Measurements from ENCODE around the gene PEX3. TPM values are rescaled to one million over a fixed set of nuclear protein-coding genes. Genes with fewer than 3 reads are reported as not detected.
A peak's percentile ranks its signal among the peaks of the same experiment; 100 is the strongest.

The PEX3 gene
- total RNA-seq, 1 experiment from 2014 or later = 23.8 TPM

GRCh38 chr6:143408787-143409162 lies 41.8 kb upstream of the PEX3 start:
- ChIA-PET CTCF (interaction anchor here (0.7 kb wide), 1 partner anchor 725 kb away, joined by 3 read pairs; no protein-coding TSS in a partner anchor), POLR2A (ENCODE audit: unreplicated experiment) (no interaction called here)
- TF ChIP-seq CTCF (conservative IDR thresholded peaks at IDR 0.05; ENCODE audit: low read depth, low read length) (no peak), EZH2phosphoT487 (IDR thresholded peaks at IDR 0.05; ENCODE audit: borderline replicate concordance, low read length) (no peak), EZH2 (IDR thresholded peaks at IDR 0.05; ENCODE audit: low read length, unreplicated experiment) (no peak)
- intact Hi-C loops (cut with micrococcal nuclease) = no loop called here
- Histone ChIP-seq H4K20me1 (ENCODE audit: low read length) (no peaks in the 10 kb centered on the region), H3K4me3 (ENCODE audit: low read length) (peak overlapping the region; percentile 39; the same call in 1 of the 2 replicates), H3F3A (ENCODE audit: low read length, unreplicated experiment) (no peaks in the 10 kb centered on the region), H2AFZ (ENCODE audit: low read length) (no peak overlapping the region), H3K36me3 (ENCODE audit: low read depth, low read length) (no peaks in the 10 kb centered on the region), H3K4me2 (ENCODE audit: low read length) (peak overlapping the region; percentile 63), H3K4me1 (ENCODE audit: insufficient read depth, low read length) (peaks cover 56% of the 10 kb centered on the region), H3K9me3 (ENCODE audit: low read length) (no peaks in the 10 kb centered on the region), H3K27ac (ENCODE audit: low read length) (peak overlapping the region; percentile 100), H3K27me3 (ENCODE audit: low read length) (no peaks in the 10 kb centered on the region), H3K9me2 (replicated peaks; ENCODE audit: low read length) (no peaks in the 10 kb centered on the region), H3K79me2 (ENCODE audit: low read length) (no peaks in the 10 kb centered on the region), H3K9ac (ENCODE audit: low read length) (peak overlapping the region; percentile 92)
- no TSS peak for BruUV-seq (replicated peaks)
- DNase-seq = peak; percentile 87
- ATAC-seq = peak; percentile 48

- peak; percentile 88 for DNase-seq
- TF ChIP-seq EZH2phosphoT487 (IDR thresholded peaks at IDR 0.05; ENCODE audit: borderline replicate concordance, low read length) = no peak
- no peak for TF ChIP-seq EZH2 (IDR thresholded peaks at IDR 0.05; ENCODE audit: low read length, unreplicated experiment)
- no peak for TF ChIP-seq CTCF (conservative IDR thresholded peaks at IDR 0.05; ENCODE audit: low read depth, low read length)
Observed at GRCh38 chr6:143410859-143411270, 39.7 kb upstream of the PEX3 start.

GRCh38 chr6:143414769-143415168 lies 35.8 kb upstream of the PEX3 start:
- Histone ChIP-seq H2AFZ (ENCODE audit: low read length) (no peak overlapping the region), H3K36me3 (ENCODE audit: low read depth, low read length) (no peaks in the 10 kb centered on the region), H3K79me2 (ENCODE audit: low read length) (no peaks in the 10 kb centered on the region), H3K9ac (ENCODE audit: low read length) (no peak overlapping the region), H4K20me1 (ENCODE audit: low read length) (no peaks in the 10 kb centered on the region), H3K27me3 (ENCODE audit: low read length) (no peaks in the 10 kb centered on the region), H3K4me1 (ENCODE audit: insufficient read depth, low read length) (peaks cover 19% of the 10 kb centered on the region), H3K4me3 (ENCODE audit: low read length) (no peak overlapping the region), H3K9me2 (replicated peaks; ENCODE audit: low read length) (no peaks in the 10 kb centered on the region), H3F3A (ENCODE audit: low read length, unreplicated experiment) (no peaks in the 10 kb centered on the region), H3K9me3 (ENCODE audit: low read length) (no peaks in the 10 kb centered on the region), H3K27ac (ENCODE audit: low read length) (no peak overlapping the region), H3K4me2 (ENCODE audit: low read length) (no peak overlapping the region)
- TF ChIP-seq EZH2 (IDR thresholded peaks at IDR 0.05; ENCODE audit: low read length, unreplicated experiment) = no peak
- TF ChIP-seq CTCF (conservative IDR thresholded peaks at IDR 0.05; ENCODE audit: low read depth, low read length) = no peak
- TF ChIP-seq EZH2phosphoT487 (IDR thresholded peaks at IDR 0.05; ENCODE audit: borderline replicate concordance, low read length) = no peak
- DNase-seq (no peak), ATAC-seq (no peak)
- CTCF ChIA-PET = no interaction called here
- intact Hi-C loops (cut with micrococcal nuclease) = no loop called here
- BruUV-seq (replicated peaks) = no TSS peak
- POLR2A ChIA-PET (ENCODE audit: unreplicated experiment) = no interaction called here

More at GRCh38 chr6:143410859-143411270, 39.7 kb upstream of the PEX3 start:
- intact Hi-C loops (cut with micrococcal nuclease) = loop anchor here (2.0 kb wide), 1 partner anchor 14 kb away; no protein-coding TSS in a partner anchor
- no peaks in the 10 kb centered on the region for H3K27me3 ChIP-seq (ENCODE audit: low read length)
- H3K36me3 ChIP-seq (ENCODE audit: low read depth, low read length) = no peaks in the 10 kb centered on the region
- H3F3A ChIP-seq (ENCODE audit: low read length, unreplicated experiment) = no peaks in the 10 kb centered on the region
- peak; percentile 70 for ATAC-seq
- no peak overlapping the region for H3K4me3 ChIP-seq (ENCODE audit: low read length)
- H3K9me3 ChIP-seq (ENCODE audit: low read length) = no peaks in the 10 kb centered on the region
- H3K4me2 ChIP-seq (ENCODE audit: low read length) = peak overlapping the region; percentile 33
- POLR2A ChIA-PET (ENCODE audit: unreplicated experiment) = no interaction called here
- no peaks in the 10 kb centered on the region for H3K9me2 ChIP-seq (replicated peaks; ENCODE audit: low read length)
- H3K79me2 ChIP-seq (ENCODE audit: low read length) = no peaks in the 10 kb centered on the region
- no peaks in the 10 kb centered on the region for H4K20me1 ChIP-seq (ENCODE audit: low read length)
- H3K27ac ChIP-seq (ENCODE audit: low read length) = peak overlapping the region; percentile 100
- no TSS peak for BruUV-seq (replicated peaks)
- no peak overlapping the region for H2AFZ ChIP-seq (ENCODE audit: low read length)
- H3K9ac ChIP-seq (ENCODE audit: low read length) = peak overlapping the region; percentile 92
- peaks cover 49% of the 10 kb centered on the region for H3K4me1 ChIP-seq (ENCODE audit: insufficient read depth, low read length)
- CTCF ChIA-PET = no interaction called here
